ENCODE results near the gene PLEKHG4B. TPM values are rescaled to one million over a fixed set of nuclear protein-coding genes. Genes with fewer than 3 reads are reported as not detected.
"Not testable (repeated sequence)": the region's sequence is repeated elsewhere in the genome, so short reads cannot be mapped to it uniquely, and the experiment has no call there.

Gene PLEKHG4B
- polyA plus RNA-seq, 1 donor (not counting 4 experiments of a cell fraction or from before 2014, with no cell fraction given), result not detected

DNA sequence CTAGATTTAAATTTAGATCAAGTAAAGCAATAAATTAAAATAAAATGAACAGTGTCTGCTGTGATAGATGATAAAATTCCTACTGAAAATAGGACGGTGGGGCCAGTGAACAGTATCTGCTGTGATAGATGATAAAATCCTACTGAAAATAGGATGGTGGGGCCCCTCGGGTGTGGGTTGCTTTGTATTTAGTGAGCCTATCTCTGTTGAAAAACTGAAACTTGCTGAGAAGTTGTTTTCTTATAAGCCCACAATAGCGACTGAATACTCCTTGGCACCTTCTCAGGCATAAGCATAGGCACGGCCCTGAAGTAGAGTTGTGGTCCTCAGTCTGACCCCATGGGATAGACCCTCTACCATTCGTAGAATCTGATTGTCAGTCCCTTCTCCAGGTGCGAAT lies 131.8 kb downstream of the PLEKHG4B start:
- dilution Hi-C loops (cut with MboI; ENCODE audit: extremely low pct_ligation_motif_present, low sequenced_read_pairs), result no loop called here
- Histone ChIP-seq H3K9me3 (ENCODE audit: control insufficient read depth, low read depth, low read length) (no peaks in the 10 kb centered on the region), H3K27ac (ENCODE audit: control insufficient read depth, insufficient read depth, low read length) (no peak overlapping the region), H3K27me3 (ENCODE audit: control insufficient read depth, extremely low read depth, insufficient read depth, low read length) (no peaks in the 10 kb centered on the region), H3K4me3 (ENCODE audit: control insufficient read depth in 2 of 3, extremely low read depth in 1 of 3, insufficient read depth in 2 of 3, low read depth in 1 of 3, low read length in 3 of 3) (no peak overlapping the region), H3K4me1 (ENCODE audit: control insufficient read depth, extremely low read depth, insufficient read depth, low read length) (peaks cover 6% of the 10 kb centered on the region), H3K36me3 (ENCODE audit: control insufficient read depth in 2 of 2, extremely low read depth in 1 of 2, insufficient read depth in 2 of 2, low read length in 2 of 2) (peaks cover 22 to 24% of the 10 kb centered on the region in 2 experiments), H4K20me1 (ENCODE audit: control insufficient read depth, extremely low read depth, insufficient read depth, low read length) (peaks cover 2% of the 10 kb centered on the region), H3K9me1 (ENCODE audit: control insufficient read depth, extremely low read depth, insufficient read depth, low read length) (no peaks in the 10 kb centered on the region), H3K9ac (ENCODE audit: control insufficient read depth, extremely low read depth, insufficient read depth, low read length) (no peak overlapping the region), H2AFZ (ENCODE audit: control insufficient read depth, low read length) (no peak overlapping the region), H3K79me2 (ENCODE audit: control insufficient read depth, insufficient read depth, low read length) (peaks cover 69% of the 10 kb centered on the region), H3K4me2 (ENCODE audit: control insufficient read depth, extremely low read depth, insufficient read depth, low read depth, low read length) (no peak overlapping the region)
- no peak for TF ChIP-seq EZH2 (IDR thresholded peaks at IDR 0.05; ENCODE audit: low read length)
- TF ChIP-seq, protein P1, sequence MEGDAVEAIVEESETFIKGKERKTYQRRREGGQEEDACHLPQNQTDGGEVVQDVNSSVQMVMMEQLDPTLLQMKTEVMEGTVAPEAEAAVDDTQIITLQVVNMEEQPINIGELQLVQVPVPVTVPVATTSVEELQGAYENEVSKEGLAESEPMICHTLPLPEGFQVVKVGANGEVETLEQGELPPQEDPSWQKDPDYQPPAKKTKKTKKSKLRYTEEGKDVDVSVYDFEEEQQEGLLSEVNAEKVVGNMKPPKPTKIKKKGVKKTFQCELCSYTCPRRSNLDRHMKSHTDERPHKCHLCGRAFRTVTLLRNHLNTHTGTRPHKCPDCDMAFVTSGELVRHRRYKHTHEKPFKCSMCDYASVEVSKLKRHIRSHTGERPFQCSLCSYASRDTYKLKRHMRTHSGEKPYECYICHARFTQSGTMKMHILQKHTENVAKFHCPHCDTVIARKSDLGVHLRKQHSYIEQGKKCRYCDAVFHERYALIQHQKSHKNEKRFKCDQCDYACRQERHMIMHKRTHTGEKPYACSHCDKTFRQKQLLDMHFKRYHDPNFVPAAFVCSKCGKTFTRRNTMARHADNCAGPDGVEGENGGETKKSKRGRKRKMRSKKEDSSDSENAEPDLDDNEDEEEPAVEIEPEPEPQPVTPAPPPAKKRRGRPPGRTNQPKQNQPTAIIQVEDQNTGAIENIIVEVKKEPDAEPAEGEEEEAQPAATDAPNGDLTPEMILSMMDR (optimal IDR thresholded peaks at IDR 0.05 in 1 of 3, IDR thresholded peaks at IDR 0.05 in 1 of 3, conservative IDR thresholded peaks at IDR 0.05 in 1 of 3; ENCODE audit: extremely low read depth in 1 of 3, insufficient read depth in 2 of 3, low read length in 3 of 3), result no peak
- no peak for DNase-seq (ENCODE audit: low read depth, low spot score)
- no peak for FAIRE-seq

DNA sequence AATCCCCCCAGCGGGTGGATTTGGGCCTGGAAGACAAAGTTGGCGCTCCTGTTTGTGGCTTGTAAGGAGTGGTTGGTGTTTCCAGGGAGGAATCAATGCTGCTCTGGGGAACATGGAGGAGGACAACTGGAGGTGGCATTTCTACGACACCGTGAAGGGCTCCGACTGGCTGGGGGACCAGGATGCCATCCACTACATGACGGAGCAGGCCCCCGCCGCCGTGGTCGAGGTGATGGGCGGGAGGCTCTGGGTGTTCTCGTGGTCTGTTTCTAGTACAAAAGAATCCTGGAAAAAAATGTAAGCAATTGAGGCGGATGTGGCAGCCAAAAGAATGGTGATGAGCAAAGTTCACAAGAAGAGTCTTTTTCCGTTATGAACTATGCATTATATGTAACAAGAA lies 133.4 kb downstream of the PLEKHG4B start:
- H4K20me1 ChIP-seq (ENCODE audit: control insufficient read depth, extremely low read depth, insufficient read depth, low read length), result peaks cover 2% of the 10 kb centered on the region
- no peaks in the 10 kb centered on the region for H3K9me1 ChIP-seq (ENCODE audit: control insufficient read depth, extremely low read depth, insufficient read depth, low read length)
- no peak overlapping the region for H3K4me3 ChIP-seq (ENCODE audit: control insufficient read depth in 2 of 3, extremely low read depth in 1 of 3, insufficient read depth in 2 of 3, low read depth in 1 of 3, low read length in 3 of 3)
- FAIRE-seq (no peak), DNase-seq (ENCODE audit: low read depth, low spot score) (no peak)
- H3K27me3 ChIP-seq (ENCODE audit: control insufficient read depth, extremely low read depth, insufficient read depth, low read length), result no peaks in the 10 kb centered on the region
- H3K36me3 ChIP-seq (ENCODE audit: control insufficient read depth in 2 of 2, extremely low read depth in 1 of 2, insufficient read depth in 2 of 2, low read length in 2 of 2), result peaks cover 30% of the 10 kb centered on the region in 2 experiments
- H3K4me1 ChIP-seq (ENCODE audit: control insufficient read depth, extremely low read depth, insufficient read depth, low read length), result no peaks in the 10 kb centered on the region
- H2AFZ ChIP-seq (ENCODE audit: control insufficient read depth, low read length), result no peak overlapping the region
- dilution Hi-C loops (cut with MboI; ENCODE audit: extremely low pct_ligation_motif_present, low sequenced_read_pairs), result no loop called here
- peaks cover 57% of the 10 kb centered on the region for H3K79me2 ChIP-seq (ENCODE audit: control insufficient read depth, insufficient read depth, low read length)
- H3K9me3 ChIP-seq (ENCODE audit: control insufficient read depth, low read depth, low read length), result no peaks in the 10 kb centered on the region
- no peak overlapping the region for H3K27ac ChIP-seq (ENCODE audit: control insufficient read depth, insufficient read depth, low read length)
- TF ChIP-seq EZH2 (IDR thresholded peaks at IDR 0.05; ENCODE audit: low read length), result no peak
- TF ChIP-seq, protein P1 (optimal IDR thresholded peaks at IDR 0.05 in 1 of 3, IDR thresholded peaks at IDR 0.05 in 1 of 3, conservative IDR thresholded peaks at IDR 0.05 in 1 of 3; ENCODE audit: extremely low read depth in 1 of 3, insufficient read depth in 2 of 3, low read length in 3 of 3), result no peak
- no peak overlapping the region for H3K9ac ChIP-seq (ENCODE audit: control insufficient read depth, extremely low read depth, insufficient read depth, low read length)
- no peak overlapping the region for H3K4me2 ChIP-seq (ENCODE audit: control insufficient read depth, extremely low read depth, insufficient read depth, low read depth, low read length)

DNA sequence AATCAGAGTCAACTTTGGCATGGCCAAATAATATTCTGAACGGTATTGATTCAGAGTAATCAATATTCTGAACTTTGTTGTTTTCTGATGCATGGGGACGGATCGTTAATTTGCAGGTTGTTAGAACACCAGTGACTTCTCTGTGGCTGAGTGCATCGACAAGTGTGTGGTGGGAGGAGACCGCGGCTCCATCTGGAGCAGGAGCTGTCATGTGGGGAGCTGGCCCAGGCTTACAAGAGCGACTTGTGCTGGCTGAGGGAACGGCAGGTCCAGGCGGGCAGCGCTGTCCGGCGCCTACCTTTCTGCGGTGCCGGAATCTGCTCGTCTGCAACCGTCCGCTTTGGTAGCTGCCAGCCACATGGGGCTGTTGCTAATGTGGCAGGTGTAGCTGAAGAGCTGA lies 135.4 kb downstream of the PLEKHG4B start:
- H3K27me3 ChIP-seq (ENCODE audit: control insufficient read depth, extremely low read depth, insufficient read depth, low read length); H3K27ac ChIP-seq (ENCODE audit: control insufficient read depth, insufficient read depth, low read length); H3K4me2 ChIP-seq (ENCODE audit: control insufficient read depth, extremely low read depth, insufficient read depth, low read depth, low read length); H3K9me1 ChIP-seq (ENCODE audit: control insufficient read depth, extremely low read depth, insufficient read depth, low read length); H3K9me3 ChIP-seq (ENCODE audit: control insufficient read depth, low read depth, low read length); H4K20me1 ChIP-seq (ENCODE audit: control insufficient read depth, extremely low read depth, insufficient read depth, low read length); H3K4me1 ChIP-seq (ENCODE audit: control insufficient read depth, extremely low read depth, insufficient read depth, low read length); H2AFZ ChIP-seq (ENCODE audit: control insufficient read depth, low read length); FAIRE-seq; H3K9ac ChIP-seq (ENCODE audit: control insufficient read depth, extremely low read depth, insufficient read depth, low read length); DNase-seq (ENCODE audit: low read depth, low spot score); H3K4me3 ChIP-seq (ENCODE audit: control insufficient read depth in 2 of 3, extremely low read depth in 1 of 3, insufficient read depth in 2 of 3, low read depth in 1 of 3, low read length in 3 of 3); dilution Hi-C loops (cut with MboI; ENCODE audit: extremely low pct_ligation_motif_present, low sequenced_read_pairs): not testable (repeated sequence)
- H3K36me3 ChIP-seq (ENCODE audit: control insufficient read depth in 2 of 2, extremely low read depth in 1 of 2, insufficient read depth in 2 of 2, low read length in 2 of 2), result peaks cover 34 to 38% of the 10 kb centered on the region in 2 experiments
- H3K79me2 ChIP-seq (ENCODE audit: control insufficient read depth, insufficient read depth, low read length), result peaks cover 40% of the 10 kb centered on the region

Data from keratinocyte (primary cell).